ENCODE data around the gene ANAPC4.

Gene ANAPC4

GRCh38 chr4:25433966-25434827 is 57.1 kb downstream of the ANAPC4 start:
- DNase-seq, result no peak

- no peak for DNase-seq
These were observed 60.9 kb downstream of the ANAPC4 start for GRCh38 chr4:25437926-25438325.

- DNase-seq, result peak in 42 of 56 donors; percentile 1 to 87 (median 25)
These were observed 62.9 kb downstream of the ANAPC4 start for GRCh38 chr4:25439918-25440477.

GRCh38 chr4:25440478-25441030 is 63.5 kb downstream of the ANAPC4 start:
- peak in 29 of 56 donors; percentile 1 to 46 (median 14) for DNase-seq

GRCh38 chr4:25441519-25442117 is 64.6 kb downstream of the ANAPC4 start:
- peak in 37 of 56 donors; percentile 1 to 60 (median 11) for DNase-seq

- no peak for DNase-seq
These were observed 65.8 kb downstream of the ANAPC4 start for GRCh38 chr4:25442863-25443307.

- DNase-seq, result no peak
These were observed 66.8 kb downstream of the ANAPC4 start for GRCh38 chr4:25443851-25444250.

GRCh38 chr4:25446611-25447010 is 69.5 kb downstream of the ANAPC4 start:
- DNase-seq, result no peak

- DNase-seq, result no peak
These were observed 71.5 kb downstream of the ANAPC4 start for GRCh38 chr4:25448379-25449109.

GRCh38 chr4:25449270-25449669 is 72.2 kb downstream of the ANAPC4 start:
- DNase-seq, result no peak

- DNase-seq, result no peak
These were observed 72.6 kb downstream of the ANAPC4 start for GRCh38 chr4:25449688-25450087.

- DNase-seq, result no peak
These were observed 73.4 kb downstream of the ANAPC4 start for GRCh38 chr4:25450491-25450901.

- DNase-seq, result no peak
These were observed 74.6 kb downstream of the ANAPC4 start for GRCh38 chr4:25451676-25452075.

GRCh38 chr4:25452081-25452480 is 75.0 kb downstream of the ANAPC4 start:
- no peak for DNase-seq

GRCh38 chr4:25454476-25454875 is 77.4 kb downstream of the ANAPC4 start:
- DNase-seq, result no peak

- DNase-seq, result no peak
These were observed 80.1 kb downstream of the ANAPC4 start for GRCh38 chr4:25457053-25457715.

GRCh38 chr4:25466966-25467697 is 90.1 kb downstream of the ANAPC4 start:
- no peak for DNase-seq

- no peak for DNase-seq
These were observed 90.8 kb downstream of the ANAPC4 start for GRCh38 chr4:25467843-25468242.
